ENCODE data around the gene BLCAP.

DNA sequence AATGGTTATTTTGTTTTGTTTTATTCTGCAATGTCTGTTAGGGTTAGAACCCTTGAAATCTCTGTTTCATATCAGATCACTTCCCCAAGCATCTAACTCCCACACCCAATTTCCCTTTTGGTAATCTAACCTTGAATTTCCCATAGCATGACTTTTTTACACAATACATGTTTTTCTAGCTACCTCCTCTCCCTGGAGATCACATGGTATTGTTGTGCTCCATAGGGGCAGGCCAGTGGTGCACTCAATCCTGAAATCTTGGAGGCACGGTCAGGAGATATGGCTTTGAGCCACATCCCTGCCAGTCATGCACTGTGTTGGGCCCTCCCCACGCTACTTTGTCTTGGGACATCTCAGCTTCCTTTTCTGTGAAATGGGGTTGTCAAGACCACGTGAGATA, 43.3 kb downstream of the BLCAP start:
- TF ChIP-seq MYC (IDR thresholded peaks at IDR 0.05; ENCODE audit: low read depth, low read length) (no peak), EZH2 (IDR thresholded peaks at IDR 0.05; ENCODE audit: borderline replicate concordance, low read depth, low read length, severe bottlenecking) (no peak), POLR2A (IDR thresholded peaks at IDR 0.05; ENCODE audit: low read depth, low read length) (no peak), POLR2AphosphoS5 (IDR thresholded peaks at IDR 0.05; ENCODE audit: insufficient read depth, low read depth, low read length) (no peak)
- TF ChIP-seq, protein P1, sequence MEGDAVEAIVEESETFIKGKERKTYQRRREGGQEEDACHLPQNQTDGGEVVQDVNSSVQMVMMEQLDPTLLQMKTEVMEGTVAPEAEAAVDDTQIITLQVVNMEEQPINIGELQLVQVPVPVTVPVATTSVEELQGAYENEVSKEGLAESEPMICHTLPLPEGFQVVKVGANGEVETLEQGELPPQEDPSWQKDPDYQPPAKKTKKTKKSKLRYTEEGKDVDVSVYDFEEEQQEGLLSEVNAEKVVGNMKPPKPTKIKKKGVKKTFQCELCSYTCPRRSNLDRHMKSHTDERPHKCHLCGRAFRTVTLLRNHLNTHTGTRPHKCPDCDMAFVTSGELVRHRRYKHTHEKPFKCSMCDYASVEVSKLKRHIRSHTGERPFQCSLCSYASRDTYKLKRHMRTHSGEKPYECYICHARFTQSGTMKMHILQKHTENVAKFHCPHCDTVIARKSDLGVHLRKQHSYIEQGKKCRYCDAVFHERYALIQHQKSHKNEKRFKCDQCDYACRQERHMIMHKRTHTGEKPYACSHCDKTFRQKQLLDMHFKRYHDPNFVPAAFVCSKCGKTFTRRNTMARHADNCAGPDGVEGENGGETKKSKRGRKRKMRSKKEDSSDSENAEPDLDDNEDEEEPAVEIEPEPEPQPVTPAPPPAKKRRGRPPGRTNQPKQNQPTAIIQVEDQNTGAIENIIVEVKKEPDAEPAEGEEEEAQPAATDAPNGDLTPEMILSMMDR (IDR thresholded peaks at IDR 0.05; ENCODE audit: extremely low read depth in 1 of 2, insufficient read depth in 1 of 2, low read depth in 1 of 2, low read length in 2 of 2): no peak
